ENCODE data around the gene TSFM. TPM values are rescaled to one million over a fixed set of nuclear protein-coding genes. Genes with fewer than 3 reads are reported as not detected.
A peak's percentile ranks its signal among the peaks of the same experiment; 100 is the strongest.

The TSFM gene
- total RNA-seq, 1 experiment from 2014 or later: 58.5 TPM

- H3K4me3 ChIP-seq (ENCODE audit: low read depth, low read length, poor library complexity, severe bottlenecking): peak overlapping the region; percentile 39
- CTCF ChIA-PET: interaction anchor here (0.7 kb wide), 2 partner anchors 57 to 62 kb away, joined by 3 to 4 read pairs; no protein-coding TSS in a partner anchor
- intact Hi-C loops (cut with micrococcal nuclease; ENCODE audit: unreplicated experiment): no loop called here
- H3K4me1 ChIP-seq (ENCODE audit: insufficient read depth, low read length, poor library complexity, severe bottlenecking): peaks cover 95% of the 10 kb centered on the region
- H3K27ac ChIP-seq (ENCODE audit: low read depth, low read length, poor library complexity, severe bottlenecking): peak overlapping the region; percentile 90
- H3K9me3 ChIP-seq (ENCODE audit: low read depth, low read length, poor library complexity, severe bottlenecking): no peaks in the 10 kb centered on the region
- DNase-seq (ENCODE audit: low spot score): peak; percentile 95
- no TSS peak for BruUV-seq (replicated peaks)
- H3K27me3 ChIP-seq (replicated peaks; ENCODE audit: insufficient read depth, low read depth, low read length, poor library complexity): no peaks in the 10 kb centered on the region
- no peaks in the 10 kb centered on the region for H3K36me3 ChIP-seq (ENCODE audit: insufficient read depth, low read length, poor library complexity, severe bottlenecking)
- POLR2A ChIA-PET (ENCODE audit: low non-redundant PET): interaction anchor here (0.6 kb wide), 1 partner anchor 10 kb away, joined by 3 read pairs; the partner anchor contains the start of gene CTDSP2
- TF ChIP-seq EZH2 (IDR thresholded peaks at IDR 0.05; ENCODE audit: borderline replicate concordance, low read depth, low read length, poor library complexity, severe bottlenecking) (no peak), CTCF (conservative IDR thresholded peaks at IDR 0.05; ENCODE audit: low read depth, low read length) (no peak)
Measured at GRCh38 chr12:57836442-57837375, 54.1 kb downstream of the TSFM start.

GRCh38 chr12:57837864-57838562 lies 55.4 kb downstream of the TSFM start:
- intact Hi-C loops (cut with micrococcal nuclease; ENCODE audit: unreplicated experiment): no loop called here
- peaks cover 95% of the 10 kb centered on the region for H3K4me1 ChIP-seq (ENCODE audit: insufficient read depth, low read length, poor library complexity, severe bottlenecking)
- no peak for TF ChIP-seq EZH2 (IDR thresholded peaks at IDR 0.05; ENCODE audit: borderline replicate concordance, low read depth, low read length, poor library complexity, severe bottlenecking)
- no peak for TF ChIP-seq CTCF (conservative IDR thresholded peaks at IDR 0.05; ENCODE audit: low read depth, low read length)
- H3K9me3 ChIP-seq (ENCODE audit: low read depth, low read length, poor library complexity, severe bottlenecking): no peaks in the 10 kb centered on the region
- no peaks in the 10 kb centered on the region for H3K27me3 ChIP-seq (replicated peaks; ENCODE audit: insufficient read depth, low read depth, low read length, poor library complexity)
- peak; percentile 90 for DNase-seq (ENCODE audit: low spot score)
- peak overlapping the region; percentile 91 for H3K27ac ChIP-seq (ENCODE audit: low read depth, low read length, poor library complexity, severe bottlenecking)
- BruUV-seq (replicated peaks): no TSS peak
- CTCF ChIA-PET: interaction anchor here (0.6 kb wide), 1 partner anchor 9 kb away, joined by 4 read pairs; the partner anchor contains the start of gene CTDSP2
- peak overlapping the region; percentile 32 for H3K4me3 ChIP-seq (ENCODE audit: low read depth, low read length, poor library complexity, severe bottlenecking)
- POLR2A ChIA-PET (ENCODE audit: low non-redundant PET): interaction anchor here (0.8 kb wide), 1 partner anchor 1695 kb away, joined by 3 read pairs; no protein-coding TSS in a partner anchor
- H3K36me3 ChIP-seq (ENCODE audit: insufficient read depth, low read length, poor library complexity, severe bottlenecking): no peaks in the 10 kb centered on the region

- intact Hi-C loops (cut with micrococcal nuclease; ENCODE audit: unreplicated experiment): no loop called here
- peaks cover 95% of the 10 kb centered on the region for H3K4me1 ChIP-seq (ENCODE audit: insufficient read depth, low read length, poor library complexity, severe bottlenecking)
- TF ChIP-seq CTCF (conservative IDR thresholded peaks at IDR 0.05; ENCODE audit: low read depth, low read length) (no peak), EZH2 (IDR thresholded peaks at IDR 0.05; ENCODE audit: borderline replicate concordance, low read depth, low read length, poor library complexity, severe bottlenecking) (no peak)
- H3K4me3 ChIP-seq (ENCODE audit: low read depth, low read length, poor library complexity, severe bottlenecking): peak overlapping the region; percentile 32
- POLR2A ChIA-PET (ENCODE audit: low non-redundant PET): interaction anchor here (0.8 kb wide), 1 partner anchor 1696 kb away, joined by 3 read pairs; no protein-coding TSS in a partner anchor
- DNase-seq (ENCODE audit: low spot score): peak; percentile 77
- peak overlapping the region; percentile 91 for H3K27ac ChIP-seq (ENCODE audit: low read depth, low read length, poor library complexity, severe bottlenecking)
- BruUV-seq (replicated peaks): no TSS peak
- CTCF ChIA-PET: interaction anchor here (0.6 kb wide), 1 partner anchor 8 kb away, joined by 4 read pairs; the partner anchor contains the start of gene CTDSP2
- H3K9me3 ChIP-seq (ENCODE audit: low read depth, low read length, poor library complexity, severe bottlenecking): no peaks in the 10 kb centered on the region
- no peaks in the 10 kb centered on the region for H3K36me3 ChIP-seq (ENCODE audit: insufficient read depth, low read length, poor library complexity, severe bottlenecking)
- H3K27me3 ChIP-seq (replicated peaks; ENCODE audit: insufficient read depth, low read depth, low read length, poor library complexity): no peaks in the 10 kb centered on the region
Measured at GRCh38 chr12:57838594-57839302, 56.2 kb downstream of the TSFM start.

All from A673 (cell line).